Sigmoid colon (tissue), 4 donors: Measurements from ENCODE around the gene RRBP1.

Experiments
- EP300 ChIP-seq, 4 donors: sonication (generic); formaldehyde crosslinking; IDR thresholded peaks; one replicate each; pipeline ENCODE4 v1.6.1; 2017; ENCODE audit warnings: antibody characterized with exemption in 4 of 4
- POLR2A ChIP-seq, 2 donors: fragments of 450-650 bp; IDR thresholded peaks; one replicate each; pipeline ENCODE4 v1.6.1; 2016; ENCODE audit warnings: antibody characterized with exemption in 2 of 2, mild to moderate bottlenecking in 2 of 2, moderate library complexity in 2 of 2
- POLR2AphosphoS5 ChIP-seq, 4 donors: sonication (generic); formaldehyde crosslinking; IDR thresholded peaks; one replicate each; pipeline ENCODE4 v1.6.1; 2017; ENCODE audit warnings: antibody characterized with exemption in 4 of 4
- TF ChIP-seq, protein P1 (sequence below), 4 experiments: fragments of 450-650 bp in 3 of 4; fragments of 200-600 bp in 1 of 4; IDR thresholded peaks; one replicate each; pipeline ENCODE4 v1.5.1; 2016 to 2019; ENCODE audit warnings: antibody characterized with exemption in 4 of 4, mild to moderate bottlenecking in 3 of 4, moderate library complexity in 2 of 4

DNA sequence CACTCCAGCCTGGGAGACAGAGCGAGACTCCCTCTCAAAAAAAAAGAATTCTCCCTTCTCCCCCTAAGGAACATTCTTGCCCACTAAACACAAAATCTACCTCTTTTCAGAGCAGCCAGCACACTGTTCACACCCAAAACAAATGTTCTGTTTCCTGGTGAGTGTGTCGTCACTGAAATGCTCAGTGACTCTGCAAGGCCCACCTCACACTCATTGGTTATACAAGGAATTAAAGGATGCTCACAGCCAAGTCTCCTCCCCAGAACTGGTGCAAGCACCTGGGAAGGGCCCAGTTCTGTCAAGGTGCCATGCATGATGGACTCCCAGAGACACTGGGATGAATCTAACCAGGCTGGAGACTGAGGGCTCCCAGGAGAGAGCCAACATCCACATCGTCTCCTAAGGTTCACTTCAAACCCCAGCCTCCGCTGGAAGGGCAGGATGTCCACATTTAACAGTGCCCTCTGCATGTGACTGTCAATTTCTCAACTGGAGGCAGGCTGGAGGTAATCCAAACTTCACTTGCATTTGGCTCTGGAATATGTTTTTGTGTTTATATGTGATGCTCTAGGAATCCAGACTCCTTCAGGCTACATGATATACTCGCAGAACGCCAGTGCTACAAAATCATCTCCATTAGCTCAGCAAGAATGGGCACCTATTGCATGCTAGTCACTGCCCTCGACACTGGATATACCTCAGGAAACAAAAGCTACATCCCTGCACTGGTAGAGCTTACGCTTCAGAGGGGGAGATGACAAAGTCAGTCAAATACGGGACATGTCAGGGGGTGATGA is 7.1 kb downstream of the RRBP1 start:
- TF ChIP-seq, protein P1, sequence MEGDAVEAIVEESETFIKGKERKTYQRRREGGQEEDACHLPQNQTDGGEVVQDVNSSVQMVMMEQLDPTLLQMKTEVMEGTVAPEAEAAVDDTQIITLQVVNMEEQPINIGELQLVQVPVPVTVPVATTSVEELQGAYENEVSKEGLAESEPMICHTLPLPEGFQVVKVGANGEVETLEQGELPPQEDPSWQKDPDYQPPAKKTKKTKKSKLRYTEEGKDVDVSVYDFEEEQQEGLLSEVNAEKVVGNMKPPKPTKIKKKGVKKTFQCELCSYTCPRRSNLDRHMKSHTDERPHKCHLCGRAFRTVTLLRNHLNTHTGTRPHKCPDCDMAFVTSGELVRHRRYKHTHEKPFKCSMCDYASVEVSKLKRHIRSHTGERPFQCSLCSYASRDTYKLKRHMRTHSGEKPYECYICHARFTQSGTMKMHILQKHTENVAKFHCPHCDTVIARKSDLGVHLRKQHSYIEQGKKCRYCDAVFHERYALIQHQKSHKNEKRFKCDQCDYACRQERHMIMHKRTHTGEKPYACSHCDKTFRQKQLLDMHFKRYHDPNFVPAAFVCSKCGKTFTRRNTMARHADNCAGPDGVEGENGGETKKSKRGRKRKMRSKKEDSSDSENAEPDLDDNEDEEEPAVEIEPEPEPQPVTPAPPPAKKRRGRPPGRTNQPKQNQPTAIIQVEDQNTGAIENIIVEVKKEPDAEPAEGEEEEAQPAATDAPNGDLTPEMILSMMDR (IDR thresholded peaks at IDR 0.05), result no peak
- no peak for TF ChIP-seq EP300 (IDR thresholded peaks at IDR 0.05)
- no peak for TF ChIP-seq POLR2A (IDR thresholded peaks at IDR 0.05)
- TF ChIP-seq POLR2AphosphoS5 (IDR thresholded peaks at IDR 0.05), result no peak
